Ramos (cell line): ENCODE data around the gene NLRP9.

Experiments
- in situ Hi-C: fragments of 300-500 bp; cut with MboI; formaldehyde crosslinking; loops from one replicate; pipeline ENCODE4 v1.14.3; 2022; ENCODE audit warnings: low sequenced_read_pairs; ENCODE audit not compliant: unreplicated experiment

NLRP9 gene

DNA sequence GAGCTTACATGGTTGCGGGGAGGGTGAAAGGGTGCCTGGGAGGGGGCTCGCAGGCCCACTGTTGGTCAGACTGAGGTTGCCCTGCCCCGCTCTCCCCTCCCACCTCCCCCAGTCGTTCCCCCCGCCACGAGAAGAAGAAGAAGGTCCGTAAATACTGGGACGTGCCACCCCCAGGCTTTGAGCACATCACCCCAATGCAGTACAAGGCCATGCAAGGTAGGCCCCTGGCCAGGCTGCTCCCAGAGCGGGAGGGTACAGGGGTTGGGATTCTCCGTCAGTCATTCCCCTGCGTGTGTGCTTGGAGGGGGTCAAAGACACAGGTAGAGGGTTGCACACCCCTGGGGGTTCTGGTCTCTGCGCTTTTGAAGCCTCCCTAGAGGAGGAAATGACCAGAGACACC lies 77.8 kb downstream of the NLRP9 start:
- in situ Hi-C loops: loop anchor here (25.0 kb wide), 1 partner anchor 1473 kb away; the partner anchor contains the start of genes MBOAT7 and TSEN34

GRCh38 chr19:55659822-55660221 lies 78.4 kb downstream of the NLRP9 start:
- in situ Hi-C loops: loop anchor here (25.0 kb wide), 1 partner anchor 1473 kb away; the partner anchor contains the start of genes MBOAT7 and TSEN34

DNA sequence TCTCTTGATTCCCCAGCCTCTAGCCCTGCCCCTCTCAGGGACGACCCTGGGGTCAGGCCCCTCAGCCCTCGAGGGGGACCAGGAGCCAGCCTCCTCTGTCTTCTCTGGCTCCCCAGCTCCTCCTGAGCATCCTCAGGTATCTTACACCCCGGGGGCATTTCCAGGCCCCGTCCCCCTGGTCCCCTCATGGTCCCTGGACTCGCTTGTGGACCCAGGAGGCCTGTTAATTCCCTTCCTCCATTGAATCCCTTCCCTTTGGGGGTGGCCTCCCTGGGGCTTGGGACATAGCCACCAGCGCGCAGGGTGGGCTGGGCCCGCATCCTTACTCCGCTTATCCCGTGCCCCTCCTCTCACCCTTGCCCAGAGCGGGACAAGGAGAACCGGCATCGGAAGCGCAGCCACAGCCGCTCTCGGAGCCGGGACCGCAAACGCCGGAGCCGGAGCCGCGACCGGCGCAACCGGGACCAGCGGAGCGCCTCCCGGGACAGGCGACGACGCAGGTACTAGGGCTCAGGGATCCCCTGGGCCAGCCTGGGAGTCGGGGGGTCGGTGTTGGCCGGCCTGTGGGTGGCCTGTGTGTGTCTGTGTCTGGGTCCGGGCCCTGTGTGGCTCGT lies 79.2 kb downstream of the NLRP9 start:
- in situ Hi-C loops: loop anchor here (25.0 kb wide), 1 partner anchor 1472 kb away; the partner anchor contains the start of genes MBOAT7 and TSEN34
